GM12878 (cell line): ENCODE results near the gene TTR. TPM values are rescaled to one million over a fixed set of nuclear protein-coding genes. Genes with fewer than 3 reads are reported as not detected.

ENCODE experiments used
- ATAC-seq: fragments of 200-7000 bp; cut with Tn5 transposase; 3 replicates; pipeline ENCODE4 v1.9.1; 2020; ENCODE audit warnings: mild to moderate bottlenecking, moderate library complexity
- BruUV-seq: library from RNA; stranded (reverse); fragments of 400-500 nt; replicated peaks from 2 replicates; lab custom pipeline; 2021; lab: Mats Ljungman, UMichigan
- CTCF ChIA-PET: fragments of 300-600 bp; sonication (Branson Sonifier 250); formaldehyde crosslinking; extraction: SDS; loops from one replicate; lab custom pipeline; 2021; ENCODE audit warnings: inconsistent platforms; lab: Yijun Ruan, JAX
- POLR2A ChIA-PET: fragments of 350-600 bp; formaldehyde crosslinking; extraction: SDS; loops from one replicate; lab custom pipeline; 2021; ENCODE audit warnings: inconsistent platforms; lab: Charles Lee
- RAD21 ChIA-PET: fragments of 300-600 bp; sonication (Branson Sonifier 250); formaldehyde crosslinking; loops from one replicate; lab custom pipeline; 2023; ENCODE audit warnings: antibody characterized with exemption; ENCODE audit not compliant: unreplicated experiment; lab: Charles Lee
- SMC1A ChIA-PET: fragments of 300-600 bp; sonication (Branson Sonifier 250); formaldehyde crosslinking; loops from one replicate; lab custom pipeline; 2023; ENCODE audit not compliant: unreplicated experiment, uncharacterized antibody; lab: Charles Lee
- DNase-seq: peaks from one replicate; pipeline ENCODE4 v3.0.0-alpha.2; 2011; ENCODE audit warnings: low read depth, low spot score
- FAIRE-seq: peaks from 3 replicates; lab custom pipeline; 2011; peaks lifted over from hg19 to GRCh38; lab: Jason Lieb, UNC
- H2AFZ ChIP-seq: 2 replicates; pipeline ENCODE4 v1.6.0; 2011; ENCODE audit warnings: low read depth, low read length, control low read depth; ENCODE audit not compliant: control insufficient read depth
- H3K27ac ChIP-seq: 2 replicates; pipeline ENCODE4 v1.5.1; 2011; ENCODE audit warnings: control low read depth; ENCODE audit not compliant: control insufficient read depth, insufficient read depth
- H3K27me3 ChIP-seq, 2 experiments: replicated peaks in 1 of 2; 2 replicates each; pipeline versions ENCODE4 v1.6.0 to v1.6.1; 2011; ENCODE audit warnings: low read length in 1 of 2; ENCODE audit not compliant: control insufficient read depth in 2 of 2, insufficient read depth in 2 of 2
- H3K36me3 ChIP-seq, 2 experiments: 2 replicates each; pipeline ENCODE4 v1.5.1; 2011; ENCODE audit warnings: low read length in 1 of 2; ENCODE audit not compliant: control insufficient read depth in 2 of 2, insufficient read depth in 2 of 2
- H3K4me1 ChIP-seq: 2 replicates; pipeline ENCODE4 v1.6.1; 2011; ENCODE audit warnings: mild to moderate bottlenecking, low read length, moderate library complexity, mixed read lengths; ENCODE audit not compliant: control insufficient read depth, insufficient read depth
- H3K4me2 ChIP-seq: 2 replicates; pipeline ENCODE4 v1.6.0; 2011; ENCODE audit warnings: control low read depth; ENCODE audit not compliant: control insufficient read depth, insufficient read depth
- H3K4me3 ChIP-seq: fragments of 200-600 bp; sonication (generic); 2 replicates; pipeline ENCODE4 v1.5.1; 2016
- H3K79me2 ChIP-seq: 2 replicates; pipeline ENCODE4 v1.6.0; 2011; ENCODE audit warnings: low read length; ENCODE audit not compliant: control insufficient read depth, insufficient read depth
- H3K9ac ChIP-seq: 2 replicates; pipeline ENCODE4 v1.8.0; 2011; ENCODE audit warnings: low read length, control low read depth, mixed read lengths; ENCODE audit not compliant: control insufficient read depth, insufficient read depth
- H3K9me3 ChIP-seq: replicated peaks from 3 replicates; pipeline ENCODE4 v1.5.1; 2011; ENCODE audit warnings: mild to moderate bottlenecking, low read length; ENCODE audit not compliant: control insufficient read depth, insufficient read depth
- H4K20me1 ChIP-seq: 2 replicates; pipeline ENCODE4 v1.6.0; 2011; ENCODE audit not compliant: control insufficient read depth, insufficient read depth
- BHLHE40 ChIP-seq, 2 experiments: fragments of 450-650 bp in 1 of 2; IDR thresholded peaks; 2 replicates each; pipeline ENCODE4 v1.6.1; 2011 to 2017; ENCODE audit warnings: low read depth in 2 of 2, borderline replicate concordance in 1 of 2, improper control_type of control experiment in 1 of 2, low read length in 1 of 2, mild to moderate bottlenecking in 1 of 2
- DPF2 ChIP-seq: fragments of 450-650 bp; IDR thresholded peaks from 2 replicates; pipeline ENCODE4 v1.6.1; 2017; ENCODE audit warnings: mild to moderate bottlenecking
- ESRRA ChIP-seq: IDR thresholded peaks from 2 replicates; pipeline ENCODE4 v1.6.1; 2012; ENCODE audit warnings: mild to moderate bottlenecking, low read length, improper control_type of control experiment
- IRF5 ChIP-seq: fragments of 450-650 bp; IDR thresholded peaks from 2 replicates; pipeline ENCODE4 v1.6.1; 2017; ENCODE audit warnings: borderline replicate concordance
- JUNB ChIP-seq: IDR thresholded peaks from 2 replicates; pipeline ENCODE4 v1.6.1; 2016; ENCODE audit warnings: antibody characterized with exemption, mild to moderate bottlenecking
- LARP7 ChIP-seq: fragments of 450-650 bp; IDR thresholded peaks from 2 replicates; pipeline ENCODE4 v1.6.1; 2017; ENCODE audit warnings: mild to moderate bottlenecking
- MXI1 ChIP-seq: fragments of 150-350 bp; IDR thresholded peaks from 2 replicates; pipeline ENCODE4 v1.6.1; 2011; ENCODE audit warnings: low read depth, mild to moderate bottlenecking, inconsistent platforms, low read length, improper control_type of control experiment
- NRF1 ChIP-seq: conservative IDR thresholded peaks from 2 replicates; pipeline ENCODE4 v1.6.1; 2011; ENCODE audit warnings: mild to moderate bottlenecking, low read depth, low read length, improper control_type of control experiment
- PAX5 ChIP-seq: IDR thresholded peaks from 2 replicates; pipeline ENCODE4 v1.6.1; 2011; ENCODE audit warnings: low read depth, low read length, borderline replicate concordance
- PML ChIP-seq: IDR thresholded peaks from 2 replicates; pipeline ENCODE4 v1.6.1; 2012; ENCODE audit warnings: low read length, inconsistent platforms
- POLR2AphosphoS2 ChIP-seq: IDR thresholded peaks from 2 replicates; pipeline ENCODE4 v1.6.1; 2011; ENCODE audit warnings: low read depth, mild to moderate bottlenecking, low read length, improper control_type of control experiment, moderate library complexity
- RAD51 ChIP-seq: fragments of 450-650 bp; IDR thresholded peaks from 2 replicates; pipeline ENCODE4 v1.6.1; 2016; ENCODE audit warnings: moderate library complexity, mild to moderate bottlenecking, inconsistent platforms
- SIX5 ChIP-seq: IDR thresholded peaks from 2 replicates; pipeline ENCODE4 v1.6.1; 2011; ENCODE audit warnings: mild to moderate bottlenecking, low read depth, low read length, moderate library complexity; ENCODE audit not compliant: severe bottlenecking
- USF2 ChIP-seq: IDR thresholded peaks from 2 replicates; pipeline ENCODE4 v1.6.1; 2011; ENCODE audit warnings: low read depth, low read length, improper control_type of control experiment, borderline replicate concordance
- WRNIP1 ChIP-seq: IDR thresholded peaks from 2 replicates; pipeline ENCODE4 v1.6.1; 2011; ENCODE audit warnings: low read depth, low read length, improper control_type of control experiment, borderline replicate concordance
- YY1 ChIP-seq: IDR thresholded peaks from 2 replicates; pipeline ENCODE4 v1.6.1; 2011; ENCODE audit warnings: low read depth, mild to moderate bottlenecking, low read length
- ZZZ3 ChIP-seq: IDR thresholded peaks from 2 replicates; pipeline ENCODE4 v1.6.1; 2011; ENCODE audit warnings: low read depth; ENCODE audit not compliant: control insufficient read depth, insufficient read length
- WGBS: methylation state at CpG from one replicate; pipeline ENCODE4 v1.1.6; 2016; ENCODE audit warnings: low lambda C conversion rate; ENCODE audit not compliant: insufficient replicate concordance, insufficient coverage; ENCODE audit errors: missing lambda C conversion rate; 5-methylcytosine and 5-hydroxymethylcytosine counted together
- in situ Hi-C: fragments of 300-500 bp; cut with MboI; formaldehyde crosslinking; loops from 9 replicates; pipeline ENCODE4 v1.14.3; 2018; ENCODE audit warnings: mixed read lengths
- intact Hi-C: fragments of 100-400 bp; cut with micrococcal nuclease; formaldehyde crosslinking; loops from one replicate; pipeline ENCODE4 v1.14.2; 2022; ENCODE audit not compliant: unreplicated experiment
- polyA plus RNA-seq, 11 experiments: library from polyadenylated mRNA; depleted of rRNA in 4 of 11; unstranded in 6 of 11; stranded (reverse) in 5 of 11; fragments of >200 nt; fragmentation: Nextera tagmentation in 4 of 11; fragmentation: Illumina TruSeq in 1 of 11; extraction: Ambion mirVana in 4 of 11; extraction: Trizol in 1 of 11; gene quantifications; 1 replicate in 1 of 11; 2 replicates in 10 of 11; pipeline versions ENCODE4 v1.2.1 to v1.2.3, GENCODE V29; 2011 to 2016; ENCODE audit warnings: inconsistent platforms in 2 of 11, missing spikeins in 2 of 11, low read depth in 1 of 11
- total RNA-seq, 4 experiments: library from RNA; depleted of rRNA in 3 of 4; stranded (reverse); fragments of >200 nt in 3 of 4; fragmentation: Illumina TruSeq in 1 of 4; extraction: Trizol in 1 of 4; gene quantifications; 2 replicates each; pipeline versions ENCODE4 v1.2.1 to v1.2.3, GENCODE V29; 2013 to 2021

Gene TTR
- total and polyA plus RNA-seq, 10 of the 15 experiments (the other 5 are each of a cell fraction or from before 2014, with no cell fraction given), result 0.05 to 1.2 TPM; not detected in 8

- BruUV-seq, result no TSS peak
- ChIA-PET CTCF (interaction anchor here (0.7 to 2.4 kb wide), 10 partner anchors 9 to 595 kb away, joined by 3 to 8 read pairs (median 4); no protein-coding TSS in a partner anchor), RAD21 (interaction anchor here (1.6 to 1.8 kb wide), 2 partner anchors 9 to 157 kb away, joined by 5 to 10 read pairs; no protein-coding TSS in a partner anchor), POLR2A (no interaction called here), SMC1A (interaction anchor here (1.0 to 5.0 kb wide), 5 partner anchors 55 to 296 kb away, joined by 3 to 34 read pairs (median 3); no protein-coding TSS in a partner anchor)
- H4K20me1 ChIP-seq, result no peaks in the 10 kb centered on the region
- no peak overlapping the region for H3K4me3 ChIP-seq
- H3K36me3 ChIP-seq, result no peaks in the 10 kb centered on the region
- in situ Hi-C loops, result no loop called here
- no peak for TF ChIP-seq LARP7
- TF ChIP-seq MXI1, result no peak
- no peak for TF ChIP-seq YY1
- no peak for TF ChIP-seq RAD51
- no peak for TF ChIP-seq PML
- TF ChIP-seq IRF5, result no peak
- TF ChIP-seq WRNIP1, result no peak
- TF ChIP-seq JUNB, result no peak
- TF ChIP-seq SIX5, result no peak
- no peak for TF ChIP-seq DPF2
- TF ChIP-seq POLR2AphosphoS2, result no peak
- TF ChIP-seq PAX5, result no peak
- no peak for TF ChIP-seq USF2
- no peak for TF ChIP-seq NRF1
- no peak for TF ChIP-seq ESRRA
- TF ChIP-seq BHLHE40 (IDR thresholded peaks at IDR 0.05; ENCODE audit: borderline replicate concordance in 1 of 2, low read depth in 2 of 2, low read length in 1 of 2), result no peak
- TF ChIP-seq ZZZ3, result no peak
- H3K4me1 ChIP-seq, result no peaks in the 10 kb centered on the region
- H3K27ac ChIP-seq, result no peak overlapping the region
- H3K9me3 ChIP-seq, result no peaks in the 10 kb centered on the region
- no peak overlapping the region for H3K9ac ChIP-seq
- WGBS, result 38% methylated on average over 2 of the region's 2 CpGs
- H3K27me3 ChIP-seq, result no peaks in the 10 kb centered on the region
- intact Hi-C loops, result no loop called here
- H2AFZ ChIP-seq, result no peak overlapping the region
- no peaks in the 10 kb centered on the region for H3K79me2 ChIP-seq
- FAIRE-seq (no peak), DNase-seq (no peak), ATAC-seq (no peak)
- H3K4me2 ChIP-seq, result no peak overlapping the region
Observed at GRCh38 chr18:31565345-31565744, 26.3 kb upstream of the TTR start.
